Measurements from ENCODE around the gene IFRD1. TPM values are rescaled to one million over a fixed set of nuclear protein-coding genes. Genes with fewer than 3 reads are reported as not detected.
"Not testable (repeated sequence)": the region's sequence is repeated elsewhere in the genome, so short reads cannot be mapped to it uniquely, and the experiment has no call there.

Gene IFRD1
- total RNA-seq, 1 experiment from 2014 or later = 66.6 TPM

- no peak for DNase-seq (ENCODE audit: low read depth)
These were observed 8.1 kb upstream of the IFRD1 start for GRCh38 chr7:112442210-112442609.

- DNase-seq (ENCODE audit: low read depth) = no peak
These were observed 5.8 kb upstream of the IFRD1 start for GRCh38 chr7:112444505-112444904.

GRCh38 chr7:112446431-112446830 is 3.8 kb upstream of the IFRD1 start:
- no peak for DNase-seq (ENCODE audit: low read depth)

DNA sequence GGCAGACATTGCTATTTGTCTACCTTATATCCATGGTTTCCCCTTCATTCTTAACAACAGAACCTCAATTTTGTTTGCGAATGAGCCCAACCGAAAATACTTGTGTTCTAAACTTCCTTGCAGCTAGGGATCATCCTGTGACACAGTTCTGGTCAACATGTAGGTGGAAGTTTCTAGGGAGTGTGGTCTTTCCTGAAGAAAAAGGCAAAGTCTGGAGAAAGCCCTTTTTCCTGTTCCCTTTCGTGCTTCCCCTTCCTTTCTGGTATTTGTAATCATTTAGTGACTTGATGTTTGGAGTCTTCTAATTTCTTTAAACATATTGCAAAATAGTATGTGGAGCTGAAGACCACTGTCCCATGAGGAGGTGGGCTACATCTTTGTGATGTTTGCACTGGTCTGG is 2.9 kb upstream of the IFRD1 start:
- no peak for DNase-seq (ENCODE audit: low read depth)

DNA sequence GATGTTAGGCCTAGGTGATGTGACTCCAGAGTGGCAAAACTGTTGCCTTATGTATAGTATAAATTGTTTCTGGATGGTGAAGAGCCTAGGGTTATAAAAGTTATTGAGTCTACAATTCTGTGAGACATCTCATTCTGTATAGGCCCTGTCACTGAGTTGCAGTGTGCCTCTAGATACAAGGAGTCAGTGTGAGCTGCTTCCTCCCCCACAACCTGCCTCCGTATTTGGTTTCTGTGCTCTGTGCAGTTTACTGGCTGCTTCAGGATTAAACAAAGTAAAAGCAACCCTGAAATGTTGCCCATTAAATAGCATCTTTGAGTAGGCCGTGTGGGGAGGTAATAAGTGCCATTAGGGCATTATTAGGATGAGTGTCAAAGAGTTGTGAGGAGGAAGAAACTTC is 1.9 kb upstream of the IFRD1 start:
- DNase-seq (ENCODE audit: low read depth) = no peak

DNA sequence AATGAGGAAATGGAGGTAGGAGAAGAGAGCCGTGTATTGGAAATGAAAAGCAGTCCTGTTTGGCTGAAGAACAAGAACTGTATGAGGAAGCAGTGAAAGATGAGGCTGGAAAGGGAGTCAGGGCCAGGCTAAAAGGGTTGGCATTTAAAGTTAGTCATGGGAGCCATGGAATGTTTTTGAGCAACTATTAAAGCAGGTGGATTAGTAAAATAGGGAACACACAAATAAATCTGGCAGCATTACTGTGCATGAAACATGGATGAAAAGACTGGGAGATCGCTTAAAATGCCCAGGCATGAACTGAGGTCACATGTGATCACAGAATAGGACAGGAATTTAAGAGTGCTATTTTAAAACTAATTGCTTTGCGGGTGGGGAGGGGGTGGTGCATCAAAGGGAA is 1.4 kb upstream of the IFRD1 start:
- DNase-seq (ENCODE audit: low read depth) = no peak

DNA sequence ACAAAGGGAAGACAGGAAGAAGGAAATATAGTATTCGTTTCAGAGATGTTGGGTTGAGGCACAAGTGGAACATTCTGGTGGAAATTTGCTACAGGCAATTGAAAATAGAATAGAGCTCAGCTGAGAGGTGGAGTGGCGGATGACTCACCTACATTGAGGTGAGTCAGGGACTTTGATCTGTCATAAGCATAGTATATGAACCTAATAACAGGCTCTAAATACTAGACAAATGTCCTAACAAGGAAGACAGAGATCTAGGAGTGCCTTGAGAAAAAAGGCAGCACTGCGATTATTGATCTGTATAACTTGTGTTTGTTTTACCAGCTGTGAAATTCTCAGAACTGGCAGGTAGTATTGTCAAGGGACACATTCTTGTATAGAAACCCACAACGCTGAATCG is 907 bp upstream of the IFRD1 start:
- peak; percentile 65 for DNase-seq (ENCODE audit: low read depth)

DNA sequence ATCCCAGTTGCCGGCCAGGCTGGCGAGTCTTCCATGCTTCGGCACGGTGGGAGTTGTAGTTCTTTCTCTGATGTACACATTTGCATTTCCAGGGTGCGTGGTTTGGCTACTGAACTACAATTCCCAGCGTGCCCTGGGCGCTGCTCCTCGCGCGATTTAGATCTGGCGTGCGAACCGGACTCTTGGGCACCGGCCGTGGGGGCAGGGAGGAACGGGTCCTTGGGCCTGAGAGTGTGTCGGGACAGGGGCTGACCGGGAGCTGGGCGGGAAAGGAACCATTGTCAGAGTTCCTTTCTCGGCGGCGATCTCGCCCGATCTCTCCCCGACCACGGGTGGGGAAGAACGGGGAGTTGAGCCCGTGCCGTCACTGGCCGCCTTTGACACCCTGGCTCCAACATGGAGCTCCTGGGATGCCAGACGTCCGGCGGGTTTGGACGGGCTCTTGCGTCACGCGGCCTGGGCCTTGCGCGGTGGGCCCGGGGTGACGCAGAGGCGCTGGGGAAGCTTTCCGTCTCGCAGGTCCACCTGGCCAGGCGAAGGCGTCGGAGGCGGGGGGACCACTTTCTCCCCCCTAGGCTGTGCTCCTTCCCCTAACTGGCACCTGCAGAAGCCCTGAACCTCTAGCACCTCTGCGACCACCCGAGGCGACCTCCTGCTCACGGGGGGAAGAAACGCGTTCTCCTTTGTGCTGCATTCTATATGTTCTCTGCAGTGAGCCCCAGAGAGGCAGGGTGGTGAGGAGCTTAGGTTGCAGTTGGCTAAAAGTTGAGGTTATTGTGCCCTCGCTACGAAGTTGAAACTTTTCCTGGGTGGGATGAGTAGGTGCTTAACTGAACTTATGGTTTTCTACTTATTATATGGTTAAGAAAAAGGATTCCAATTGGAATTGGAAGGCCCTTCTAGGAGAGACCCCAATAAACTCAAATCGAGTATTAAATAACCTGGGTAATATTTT is 824 bp downstream of the IFRD1 start:
- DNase-seq (ENCODE audit: low read depth) = peak; percentile 96

DNA sequence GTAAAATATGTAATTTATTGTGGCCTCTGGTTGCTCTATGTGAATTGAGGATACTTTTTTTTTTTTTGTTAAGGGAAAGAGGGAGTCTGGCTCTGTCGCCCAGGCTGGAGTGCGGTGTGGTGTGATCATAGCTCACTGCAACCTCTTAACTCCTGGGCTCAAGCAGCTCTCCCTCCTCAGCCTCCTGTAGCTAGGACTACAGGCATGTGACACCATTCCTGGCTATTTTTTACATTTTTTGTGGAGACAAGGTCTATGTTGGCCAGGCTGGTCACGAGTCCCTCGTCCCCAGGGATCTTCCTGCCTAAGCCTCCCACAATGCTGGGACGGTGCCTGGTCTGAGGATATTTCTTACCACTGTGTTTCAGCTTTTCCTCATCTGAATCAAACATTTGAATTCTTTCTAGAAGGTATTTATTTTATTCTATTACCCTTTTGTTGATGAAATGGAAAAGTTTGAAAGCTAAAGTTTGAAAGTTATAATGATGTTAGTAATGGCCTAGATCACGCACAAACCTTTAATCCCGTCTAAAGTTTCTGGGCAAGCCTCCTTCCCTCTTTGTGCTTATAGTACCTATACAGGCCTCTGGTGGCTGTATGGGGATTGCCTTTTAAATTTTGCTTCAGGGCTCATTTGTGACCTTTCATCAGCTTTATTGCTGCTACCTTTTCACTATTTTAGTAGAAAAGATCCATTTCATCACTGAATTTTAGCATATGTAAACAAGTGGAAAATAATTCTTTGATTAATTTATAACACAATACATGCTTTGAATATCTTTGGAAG is 2.0 kb downstream of the IFRD1 start:
- DNase-seq (ENCODE audit: low read depth) = peak; percentile 59

DNA sequence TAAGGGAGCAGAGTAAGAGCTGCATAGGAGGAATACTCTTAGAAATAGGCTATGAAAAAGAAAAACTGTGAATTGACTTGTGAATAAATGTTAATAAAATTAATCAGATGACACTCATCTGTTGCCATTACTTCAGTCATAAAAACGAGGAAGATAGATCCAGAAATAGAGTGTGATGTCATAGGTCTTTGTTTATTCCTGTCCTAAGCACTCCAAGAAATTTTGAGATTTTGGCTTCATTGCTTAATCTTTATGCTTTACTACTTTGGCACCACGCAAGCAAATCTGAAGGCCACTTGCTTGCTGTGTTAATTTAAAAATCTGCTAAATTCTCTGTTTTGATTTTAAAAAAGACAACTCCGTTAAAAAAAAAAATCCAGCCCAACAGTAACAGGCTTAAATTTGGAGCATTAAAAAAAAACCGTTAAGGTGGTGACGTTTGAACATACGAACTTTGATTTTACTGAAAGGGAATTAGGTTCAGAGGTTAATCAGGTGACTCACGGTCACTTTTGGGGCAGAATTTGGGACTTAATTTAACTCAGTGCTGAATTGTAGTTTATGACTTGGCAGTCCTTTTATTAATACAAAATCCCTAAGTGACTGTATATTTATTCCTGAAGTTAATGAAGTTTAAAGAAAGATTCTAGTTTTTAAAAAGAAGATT is 3.4 kb downstream of the IFRD1 start:
- DNase-seq (ENCODE audit: low read depth) = peak; percentile 23

DNA sequence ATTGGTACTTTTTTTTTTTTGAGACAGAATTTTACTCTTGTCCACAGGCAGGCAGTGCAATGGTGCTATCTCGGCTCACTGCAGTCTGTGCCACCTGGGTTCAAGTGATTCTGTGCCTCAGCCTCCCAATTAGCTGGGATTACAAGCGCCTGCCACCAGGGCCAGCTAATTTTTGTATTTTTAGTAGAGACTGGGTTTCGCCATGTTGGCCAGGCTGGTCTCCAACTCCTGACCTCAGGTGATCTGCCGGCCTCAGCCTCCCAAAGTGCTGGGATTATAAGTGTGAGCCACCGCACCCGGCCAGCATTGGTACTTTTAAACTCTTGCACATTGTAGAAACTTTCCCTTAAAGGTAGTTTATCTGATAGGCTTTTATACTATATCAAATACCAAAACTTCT is 3.9 kb downstream of the IFRD1 start:
- not testable (repeated sequence) for DNase-seq (ENCODE audit: low read depth)

DNA sequence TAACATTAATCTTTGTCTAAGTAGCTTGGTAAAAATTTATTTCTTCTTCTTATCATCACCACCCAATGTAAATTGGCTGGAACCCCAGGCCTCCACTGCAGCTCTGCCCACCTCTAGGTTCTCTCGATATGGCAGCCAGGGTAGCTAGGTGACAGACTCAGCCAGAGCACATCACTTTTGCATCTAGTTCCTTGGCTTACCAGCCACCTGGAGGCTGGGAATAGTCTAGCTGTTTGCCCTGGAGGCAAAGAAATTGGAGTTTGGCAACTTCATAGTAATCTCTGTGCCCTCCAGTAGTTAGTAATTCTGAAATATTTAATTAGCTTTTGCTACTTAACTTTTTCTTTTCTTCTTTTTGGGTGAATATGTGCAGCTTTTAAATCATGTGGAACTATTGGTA is 9.4 kb downstream of the IFRD1 start:
- DNase-seq (ENCODE audit: low read depth) = no peak

DNA sequence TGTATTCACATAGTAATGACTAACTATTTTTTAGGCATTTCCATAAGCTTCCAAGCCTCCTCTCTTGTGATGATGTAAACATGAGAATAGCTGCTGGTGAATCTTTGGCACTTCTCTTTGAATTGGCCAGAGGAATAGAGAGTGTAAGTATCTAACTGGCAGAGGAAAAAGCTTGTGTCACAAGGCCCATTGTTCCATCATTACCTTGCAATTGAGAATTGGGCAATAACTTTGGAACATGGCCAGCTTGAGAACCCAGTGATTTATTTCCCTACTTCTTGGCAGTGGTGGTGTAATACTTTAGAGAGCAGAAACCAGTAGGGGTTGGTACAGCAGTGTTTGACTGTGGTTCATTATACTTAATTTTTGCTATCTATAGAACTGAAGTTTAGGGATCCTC is 12.0 kb downstream of the IFRD1 start:
- peak; percentile 59 for DNase-seq (ENCODE audit: low read depth)

DNA sequence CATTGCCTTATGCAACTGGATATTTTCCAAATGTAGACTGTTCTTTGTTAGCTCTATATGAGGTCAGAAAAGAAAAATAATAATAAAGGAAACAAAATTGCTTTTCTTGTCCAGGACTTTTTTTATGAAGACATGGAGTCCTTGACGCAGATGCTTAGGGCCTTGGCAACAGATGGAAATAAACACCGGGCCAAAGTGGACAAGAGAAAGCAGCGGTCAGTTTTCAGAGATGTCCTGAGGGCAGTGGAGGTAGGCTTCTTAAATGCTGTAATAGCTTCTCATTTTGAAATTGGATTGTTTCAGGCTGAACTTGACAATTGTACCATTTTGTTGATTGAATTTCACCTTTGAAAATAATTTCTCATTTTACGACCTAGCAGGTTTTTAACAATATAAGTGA is 17.6 kb downstream of the IFRD1 start:
- DNase-seq (ENCODE audit: low read depth) = no peak

DNA sequence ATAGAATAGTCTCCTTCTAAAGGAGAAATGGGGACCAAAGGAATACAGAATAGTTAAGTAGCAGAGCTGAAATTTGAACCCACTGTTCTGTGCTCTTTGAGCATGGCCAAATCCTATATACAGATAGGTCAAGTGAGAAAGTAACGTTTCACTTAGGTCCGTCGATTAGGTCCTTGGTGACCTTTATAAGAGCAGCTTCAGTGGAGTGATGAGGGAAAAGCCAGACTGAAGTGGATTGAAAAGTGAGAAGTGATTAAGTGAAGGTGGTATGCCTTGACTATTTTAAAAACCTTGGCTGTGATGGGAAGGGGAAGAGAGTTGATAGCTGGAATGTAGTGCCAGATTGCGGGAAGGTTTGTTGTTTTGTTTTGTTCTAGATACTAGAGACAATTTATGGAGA is 19.9 kb downstream of the IFRD1 start:
- DNase-seq (ENCODE audit: low read depth) = no peak

DNA sequence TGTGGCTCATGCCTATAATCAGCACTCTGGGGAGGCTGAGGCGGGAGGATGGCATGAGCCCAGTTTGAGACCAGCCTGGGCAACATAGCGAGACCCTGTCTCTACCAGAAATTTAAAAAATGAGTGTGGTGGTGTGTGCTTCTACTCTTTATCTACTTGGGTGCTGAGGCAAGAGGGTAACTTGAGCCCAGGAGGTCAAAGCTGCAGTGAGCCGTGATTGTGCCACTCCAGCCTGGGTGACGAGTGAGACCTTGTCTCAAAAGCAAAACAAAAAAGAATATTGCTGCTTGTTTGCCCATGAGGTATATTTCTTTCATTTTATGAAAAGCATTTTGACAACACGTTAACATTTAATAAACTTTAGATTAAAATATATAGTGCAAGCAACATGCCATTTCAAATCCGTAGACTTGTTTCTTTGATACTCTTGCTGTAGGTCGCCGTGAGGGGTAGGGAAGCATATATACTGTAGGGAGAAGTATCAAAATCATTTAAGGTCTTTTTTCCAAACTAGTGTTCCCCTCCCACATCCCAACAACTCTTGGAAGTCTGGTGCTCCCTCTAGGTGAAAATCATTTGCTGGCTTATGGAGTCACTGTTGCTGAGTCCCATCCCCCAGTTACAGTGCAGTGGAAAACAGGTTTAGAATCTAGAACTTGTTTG is 26.3 kb downstream of the IFRD1 start:
- no peak for DNase-seq (ENCODE audit: low read depth)

DNA sequence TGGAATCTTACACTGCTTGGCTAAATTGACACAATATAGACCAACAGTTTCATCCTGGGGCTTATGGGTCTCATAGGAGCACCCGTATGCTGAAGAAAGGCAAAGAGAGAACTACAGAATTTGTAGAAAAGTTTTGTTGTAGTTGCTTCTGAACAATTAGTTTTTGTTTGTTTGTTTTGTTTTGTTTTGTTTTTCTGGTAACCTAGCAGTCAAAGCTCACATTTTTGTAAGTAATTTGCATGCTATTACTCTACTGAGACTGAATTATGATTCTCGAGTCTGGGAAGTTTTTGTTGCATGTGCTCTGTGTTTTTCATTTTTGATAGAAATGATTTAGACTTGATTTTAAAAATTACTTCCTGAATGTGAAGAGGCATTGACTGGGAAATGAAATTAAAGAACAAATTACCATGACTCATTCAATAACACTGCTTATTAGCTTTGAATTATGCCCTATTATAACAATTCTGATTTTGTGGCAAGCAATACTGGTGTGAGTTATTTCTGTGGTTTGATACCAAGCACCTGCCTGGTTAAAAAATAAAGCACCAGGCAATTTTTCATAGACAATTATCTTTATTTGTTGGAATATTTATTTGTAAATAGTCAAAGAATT is 31.0 kb downstream of the IFRD1 start:
- no peak for DNase-seq (ENCODE audit: low read depth)

GRCh38 chr7:112481833-112482670 is 31.8 kb downstream of the IFRD1 start:
- peak; percentile 97 for DNase-seq (ENCODE audit: low read depth)

GRCh38 chr7:112484671-112485167 is 34.5 kb downstream of the IFRD1 start:
- peak; percentile 99 for DNase-seq (ENCODE audit: low read depth)

DNA sequence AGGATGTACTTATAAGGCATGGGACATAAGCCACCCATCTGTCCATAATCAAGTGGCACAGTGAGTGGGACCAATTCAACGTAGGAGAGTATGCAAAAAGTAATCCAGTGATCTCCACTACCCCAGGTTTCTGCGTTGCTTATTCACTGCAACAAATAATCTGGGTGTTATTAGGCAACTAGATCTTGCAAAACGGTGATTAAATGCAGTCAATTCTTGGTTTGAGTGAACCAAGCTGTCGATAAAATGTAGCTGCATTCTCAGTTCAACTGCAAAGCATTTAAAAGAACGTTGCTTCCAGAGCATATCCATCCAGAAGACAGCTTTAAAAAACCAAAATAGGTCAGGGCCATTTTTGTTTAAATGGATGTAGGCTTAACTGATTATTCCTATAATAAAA is 35.5 kb downstream of the IFRD1 start:
- no peak for DNase-seq (ENCODE audit: low read depth)
